CD4-positive, alpha-beta T cell treated with Interleukin-15 for 4 hours (primary cell): Measurements from ENCODE around the gene ABL1.

Experiments
- DNase-seq: peaks from one replicate; pipeline ENCODE4 v3.0.0-alpha.2; 2020; ENCODE audit warnings: low spot score

ABL1 gene

DNA sequence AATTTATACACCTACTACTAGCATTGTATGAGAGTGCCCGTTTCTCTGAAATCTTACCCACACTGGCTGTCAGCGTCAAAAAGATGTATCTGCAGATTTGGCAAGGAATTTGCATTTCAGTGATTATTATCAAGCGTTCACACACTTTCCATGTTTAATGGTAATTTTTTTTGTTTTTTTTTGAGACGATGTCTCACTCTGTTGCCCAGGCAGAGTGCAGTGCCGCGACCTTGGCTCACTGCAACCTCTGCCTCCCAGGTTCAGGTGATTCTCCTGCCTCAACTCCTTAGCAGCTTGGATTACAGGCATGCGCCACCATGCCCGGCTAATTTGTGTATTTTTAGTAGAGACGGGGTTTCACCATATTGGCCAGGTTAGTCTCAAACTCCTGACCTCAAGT, 14.3 kb downstream of the ABL1 start:
- no peak for DNase-seq

DNA sequence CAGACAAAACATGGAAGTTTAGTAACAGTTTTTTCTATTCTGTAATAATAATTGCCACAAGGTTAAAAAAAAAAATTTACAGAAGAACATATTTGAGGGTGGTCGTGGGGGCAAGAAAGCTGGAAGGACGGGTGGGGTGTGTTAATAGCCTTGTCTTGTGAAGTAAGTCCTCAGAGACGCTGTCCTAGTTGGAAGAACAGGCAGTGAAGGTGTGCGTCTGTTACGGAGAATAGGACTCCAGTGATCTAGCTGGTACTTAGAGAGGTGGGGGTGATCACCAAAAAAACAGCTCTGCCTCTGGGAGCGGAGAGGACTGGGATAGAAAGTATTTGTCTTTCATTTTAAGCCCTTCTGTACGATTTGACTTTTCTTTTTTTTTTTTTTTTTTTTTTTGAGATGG, 17.7 kb downstream of the ABL1 start:
- no peak for DNase-seq

DNA sequence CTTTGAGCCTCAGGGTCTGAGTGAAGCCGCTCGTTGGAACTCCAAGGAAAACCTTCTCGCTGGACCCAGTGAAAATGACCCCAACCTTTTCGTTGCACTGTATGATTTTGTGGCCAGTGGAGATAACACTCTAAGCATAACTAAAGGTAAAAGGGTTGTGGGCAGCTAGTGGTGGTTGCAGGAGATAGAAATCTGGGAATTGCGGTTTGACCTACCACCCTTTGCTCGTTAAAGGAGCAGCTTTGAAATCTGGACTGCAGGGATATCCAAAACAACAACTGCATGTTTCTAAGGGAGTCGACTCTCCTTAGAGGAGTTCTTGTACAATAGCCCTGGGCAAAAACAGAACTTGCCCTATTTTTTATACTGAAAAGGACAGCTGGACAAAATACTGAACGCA, 19.0 kb downstream of the ABL1 start:
- DNase-seq, result no peak

DNA sequence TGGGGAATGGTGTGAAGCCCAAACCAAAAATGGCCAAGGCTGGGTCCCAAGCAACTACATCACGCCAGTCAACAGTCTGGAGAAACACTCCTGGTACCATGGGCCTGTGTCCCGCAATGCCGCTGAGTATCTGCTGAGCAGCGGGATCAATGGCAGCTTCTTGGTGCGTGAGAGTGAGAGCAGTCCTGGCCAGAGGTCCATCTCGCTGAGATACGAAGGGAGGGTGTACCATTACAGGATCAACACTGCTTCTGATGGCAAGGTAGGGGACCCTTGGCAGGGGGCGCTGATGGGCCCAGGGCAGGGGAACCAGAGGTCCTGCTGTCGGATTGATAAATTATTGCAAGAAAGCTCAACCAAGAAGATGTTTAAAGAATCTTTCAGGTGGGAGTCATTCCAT, 19.8 kb downstream of the ABL1 start:
- DNase-seq, result no peak

DNA sequence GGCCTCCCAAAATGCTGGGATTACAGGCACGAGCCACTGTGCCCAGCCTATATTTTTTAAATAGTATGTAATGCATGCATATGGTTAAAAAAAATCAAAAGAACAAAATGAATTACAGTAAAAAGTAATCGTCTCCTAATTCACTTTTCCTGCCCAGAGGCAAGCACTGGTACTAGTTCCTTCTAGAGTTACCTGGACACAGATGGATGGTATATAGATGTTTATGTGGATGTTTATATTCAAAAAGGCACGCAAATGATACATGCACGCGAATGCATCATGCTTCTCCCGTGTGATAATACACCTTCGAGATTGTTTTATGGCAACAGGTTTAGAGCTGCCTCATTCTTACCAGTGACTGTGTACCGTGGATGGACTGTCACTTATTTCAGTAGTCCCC, 21.4 kb downstream of the ABL1 start:
- DNase-seq, result no peak

DNA sequence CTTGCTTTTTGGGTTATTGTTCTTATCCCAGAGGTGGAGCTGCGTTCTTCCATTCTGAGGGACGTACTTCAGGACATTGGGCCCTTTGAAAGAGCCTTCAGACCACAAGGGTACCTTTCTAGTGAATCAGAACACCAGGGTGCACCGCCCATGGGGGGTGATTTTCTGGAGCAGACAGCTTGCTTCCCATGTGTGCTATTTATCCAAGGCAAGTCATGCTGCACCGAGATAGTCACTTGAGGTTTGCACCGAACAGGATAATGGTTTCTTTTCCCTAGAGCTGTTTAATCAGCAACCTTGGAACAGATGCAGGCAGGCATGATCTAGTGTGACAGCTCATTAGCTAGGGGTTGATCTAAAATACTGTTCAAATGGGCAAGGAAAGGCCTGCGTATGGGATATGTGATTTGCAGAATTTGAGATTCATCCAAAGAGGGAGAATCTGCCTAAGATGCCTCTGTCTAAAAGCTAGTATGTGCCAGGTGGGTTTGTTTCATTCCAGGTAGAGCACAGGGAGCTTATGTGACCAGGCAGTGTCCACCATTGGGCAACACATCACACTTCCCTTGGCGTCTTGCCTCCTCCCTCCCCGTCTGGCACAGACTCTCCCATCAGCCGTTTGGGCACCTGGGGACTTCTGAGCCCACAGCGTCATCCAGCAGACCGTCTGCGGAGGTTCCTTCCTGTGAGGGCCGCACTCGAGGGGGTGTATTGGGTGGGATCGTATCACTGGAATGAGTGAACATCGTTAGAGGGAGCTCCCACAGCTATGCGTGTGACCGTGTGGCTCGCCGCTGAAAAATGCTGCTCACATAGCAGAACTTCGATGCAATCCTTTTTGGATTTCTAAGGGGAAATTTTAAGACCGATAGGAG, 23.0 kb downstream of the ABL1 start:
- DNase-seq, result no peak

DNA sequence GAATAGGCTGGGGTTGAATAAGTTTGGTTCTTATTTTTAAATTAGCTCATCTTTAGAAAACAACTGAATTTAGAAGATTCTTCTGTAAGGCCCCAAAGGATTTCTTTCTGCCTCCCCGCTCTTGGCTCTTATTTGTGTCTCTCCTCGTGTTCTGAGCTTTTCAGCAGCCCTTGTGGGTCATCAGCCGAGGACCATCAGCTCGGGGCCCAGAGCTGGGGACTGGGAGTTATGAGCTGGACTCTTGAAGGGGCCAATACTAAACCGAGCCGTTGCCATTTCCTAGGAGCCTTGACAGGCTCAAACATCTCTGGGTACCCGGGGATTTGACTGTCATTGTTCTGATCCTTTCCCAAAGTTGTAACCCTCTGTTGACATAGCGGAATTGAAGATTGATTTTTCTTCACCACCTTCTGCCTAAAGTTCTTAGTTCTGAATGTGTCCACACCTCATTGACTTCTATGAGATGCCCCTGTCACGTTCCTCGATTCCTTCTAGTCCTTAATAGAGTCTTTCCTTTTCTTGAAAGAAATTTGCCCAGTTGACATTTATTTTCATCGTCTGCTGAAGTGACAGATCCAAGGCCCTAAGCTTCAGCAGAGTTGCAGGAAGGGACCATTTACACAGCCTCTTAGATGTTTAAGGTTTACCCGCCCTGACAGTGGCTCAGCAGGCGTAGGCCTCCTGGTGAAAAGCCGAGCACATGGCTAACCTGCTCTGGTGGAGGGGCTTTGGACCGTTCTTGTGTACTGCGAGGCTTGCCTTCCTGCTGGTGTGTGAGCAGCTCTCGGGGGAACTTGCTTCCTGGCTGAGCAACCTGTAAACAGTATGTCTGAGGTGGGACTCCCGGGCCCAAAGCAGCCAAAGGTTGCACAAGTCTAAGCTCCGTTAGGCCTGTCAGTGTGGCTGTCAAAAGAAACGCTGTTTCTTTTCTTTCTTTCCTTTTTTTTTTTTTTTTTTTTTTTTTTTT, 24.0 kb downstream of the ABL1 start:
- DNase-seq, result no peak

DNA sequence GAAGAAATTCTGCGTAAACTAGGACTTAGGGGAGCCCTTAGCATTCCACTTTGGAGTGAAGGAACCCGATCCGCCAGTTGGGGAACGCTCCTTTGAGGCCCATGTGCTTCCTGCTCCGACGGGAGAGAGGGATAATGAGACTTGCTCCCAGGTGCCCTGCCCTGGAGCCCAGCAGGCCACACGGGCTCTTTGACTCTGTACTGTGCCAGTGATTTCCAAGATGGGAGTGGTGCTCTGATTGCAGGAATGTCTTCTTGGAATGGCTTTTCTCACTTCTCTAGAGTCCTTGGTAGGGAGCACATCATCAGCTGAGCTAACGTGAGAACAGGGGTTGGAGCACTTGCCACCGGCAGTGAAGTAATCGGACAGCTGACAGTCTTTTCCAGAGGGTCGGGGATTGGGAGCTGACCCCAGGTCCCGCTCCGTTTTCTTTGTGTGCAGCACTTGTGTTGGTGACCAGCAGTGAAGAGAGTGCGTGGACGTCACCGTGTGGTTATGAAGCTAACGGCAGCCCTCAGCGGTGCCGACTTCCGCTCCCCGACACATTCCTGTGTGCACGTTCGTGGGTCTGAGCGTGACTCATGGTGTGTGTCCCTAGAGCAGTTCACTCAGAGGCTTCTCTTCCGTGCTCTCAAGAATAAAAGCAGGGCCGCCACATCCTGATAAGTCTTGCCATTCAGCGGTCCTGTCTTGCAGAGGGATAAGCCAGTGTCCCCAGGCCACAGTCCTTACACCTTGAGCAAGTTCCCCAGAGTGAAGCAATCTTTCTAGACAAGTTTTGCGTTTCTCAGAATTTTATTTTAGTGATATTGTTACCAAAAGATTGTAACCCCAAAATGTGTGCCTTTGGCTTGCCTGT, 25.6 kb downstream of the ABL1 start:
- no peak for DNase-seq

DNA sequence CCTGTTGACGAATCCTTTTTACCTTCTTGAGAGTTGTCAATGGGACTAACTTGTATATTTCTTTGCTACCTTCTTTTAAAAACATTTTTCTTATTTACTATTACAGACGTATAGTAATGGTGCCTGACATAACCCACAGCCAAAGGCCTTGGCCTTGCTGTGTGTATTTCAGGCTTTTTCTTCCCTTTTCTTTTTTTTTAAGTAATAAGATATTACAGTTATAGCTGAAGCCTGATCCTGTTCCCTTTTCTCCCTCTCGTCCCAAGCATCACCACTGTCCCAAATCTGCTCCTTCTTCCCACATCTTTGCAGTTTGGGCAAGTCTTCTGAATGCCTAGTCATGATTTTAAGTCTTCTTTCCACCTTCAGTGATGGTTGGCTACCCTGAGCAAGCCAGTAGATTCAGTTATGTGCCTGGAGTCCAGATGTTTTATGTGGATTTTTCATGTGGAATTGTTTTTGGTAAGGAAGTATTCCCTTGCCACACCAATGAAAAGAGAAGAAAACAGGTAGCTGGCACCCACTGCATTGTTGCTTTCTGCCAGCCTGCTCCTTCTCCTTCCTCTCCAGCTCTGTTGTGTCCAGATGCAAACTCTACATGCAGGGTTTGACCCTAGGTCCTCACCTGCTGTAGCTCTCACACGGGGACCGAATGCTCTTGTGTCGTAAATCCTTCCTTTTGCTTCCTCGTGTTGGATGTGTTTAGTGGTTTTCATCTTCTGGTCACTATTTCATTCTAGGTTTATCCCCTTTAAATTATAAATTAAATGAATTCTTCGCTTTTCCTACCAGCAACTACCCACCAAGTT, 26.5 kb downstream of the ABL1 start:
- DNase-seq, result no peak

DNA sequence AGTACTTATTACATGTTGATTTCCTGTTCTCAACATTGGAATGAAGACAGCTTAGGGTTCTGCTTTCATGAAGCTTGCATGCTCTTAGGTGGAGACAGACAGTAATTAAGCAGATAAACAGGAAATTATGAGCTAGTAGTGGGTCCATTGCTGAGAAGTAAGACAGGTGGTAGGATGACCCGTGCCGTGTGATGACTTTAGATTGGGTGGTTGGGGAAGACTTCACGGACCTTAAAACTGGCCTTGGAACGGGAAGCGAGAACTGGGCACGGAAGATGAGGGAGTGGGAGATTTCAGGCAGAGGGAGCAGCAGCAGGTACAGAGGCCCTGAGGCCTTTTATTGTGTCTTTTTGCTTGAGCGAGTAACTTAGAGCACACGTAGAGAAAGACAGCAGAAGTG, 27.2 kb downstream of the ABL1 start:
- no peak for DNase-seq

DNA sequence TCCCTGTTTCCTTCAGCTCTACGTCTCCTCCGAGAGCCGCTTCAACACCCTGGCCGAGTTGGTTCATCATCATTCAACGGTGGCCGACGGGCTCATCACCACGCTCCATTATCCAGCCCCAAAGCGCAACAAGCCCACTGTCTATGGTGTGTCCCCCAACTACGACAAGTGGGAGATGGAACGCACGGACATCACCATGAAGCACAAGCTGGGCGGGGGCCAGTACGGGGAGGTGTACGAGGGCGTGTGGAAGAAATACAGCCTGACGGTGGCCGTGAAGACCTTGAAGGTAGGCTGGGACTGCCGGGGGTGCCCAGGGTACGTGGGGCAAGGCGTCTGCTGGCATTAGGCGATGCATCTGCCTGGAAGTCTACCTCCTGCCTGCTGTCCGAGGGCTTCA, 27.7 kb downstream of the ABL1 start:
- no peak for DNase-seq

DNA sequence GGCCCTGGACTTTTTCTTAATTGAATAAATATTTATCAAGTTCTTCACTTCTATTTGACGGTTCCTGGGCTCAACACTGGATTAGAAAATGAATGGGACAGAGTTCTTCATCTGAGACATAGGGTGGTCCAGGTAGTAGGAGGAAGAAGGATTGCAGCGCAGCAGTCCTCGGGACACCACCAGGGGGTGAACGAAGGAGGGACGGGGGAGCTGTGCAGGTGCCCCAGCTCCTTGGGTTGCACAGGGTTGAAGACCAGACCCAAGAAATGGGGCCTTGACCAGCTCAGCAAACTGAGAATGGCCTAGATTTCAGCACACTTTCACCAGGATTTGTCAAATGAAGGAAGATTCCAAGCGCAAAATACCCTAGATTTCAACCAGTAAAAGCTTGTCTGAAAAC, 29.5 kb downstream of the ABL1 start:
- DNase-seq, result no peak

DNA sequence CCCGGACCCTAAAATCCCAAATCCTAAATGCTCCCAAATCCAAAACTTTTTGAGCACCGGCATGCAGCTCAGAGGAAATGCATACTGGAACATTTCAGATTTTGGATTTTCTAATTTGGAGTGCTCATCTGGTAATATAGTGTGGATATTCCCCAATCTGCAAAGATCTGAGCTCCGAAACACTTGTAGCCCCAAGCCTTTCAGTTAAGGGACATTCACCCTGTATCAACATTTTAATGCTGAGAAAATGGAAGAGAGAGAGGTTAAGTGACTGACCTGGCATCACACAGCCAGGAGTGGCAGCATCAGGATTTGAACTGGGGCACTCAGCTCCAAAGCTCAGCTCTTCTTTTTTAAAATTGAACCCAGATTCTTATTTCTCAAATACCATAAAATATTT, 30.9 kb downstream of the ABL1 start:
- DNase-seq, result no peak

DNA sequence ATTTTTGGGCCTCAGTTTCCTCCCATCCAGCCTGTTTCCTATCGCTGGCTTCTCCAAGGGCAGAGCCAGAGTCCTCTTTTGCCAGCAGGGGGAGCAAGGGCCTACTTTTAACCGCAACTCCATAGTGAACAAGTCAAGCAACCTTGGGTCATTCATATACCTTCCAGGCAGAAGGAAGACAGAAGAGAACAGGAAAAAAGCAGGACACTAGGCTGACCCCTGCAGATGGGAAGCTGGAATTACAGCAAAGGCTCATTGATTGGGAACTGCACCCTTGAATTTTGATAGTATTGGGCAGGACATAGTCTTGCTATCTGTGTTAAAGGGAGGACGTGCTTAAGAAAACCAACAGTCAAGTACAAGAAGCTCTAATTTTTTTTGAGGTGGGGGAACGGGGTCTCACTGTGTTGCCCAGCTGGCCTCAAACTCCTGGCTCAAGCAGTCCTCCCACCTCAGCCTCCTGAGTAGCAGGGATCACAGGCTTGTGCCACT, 31.5 kb downstream of the ABL1 start:
- peak; percentile 45 for DNase-seq

DNA sequence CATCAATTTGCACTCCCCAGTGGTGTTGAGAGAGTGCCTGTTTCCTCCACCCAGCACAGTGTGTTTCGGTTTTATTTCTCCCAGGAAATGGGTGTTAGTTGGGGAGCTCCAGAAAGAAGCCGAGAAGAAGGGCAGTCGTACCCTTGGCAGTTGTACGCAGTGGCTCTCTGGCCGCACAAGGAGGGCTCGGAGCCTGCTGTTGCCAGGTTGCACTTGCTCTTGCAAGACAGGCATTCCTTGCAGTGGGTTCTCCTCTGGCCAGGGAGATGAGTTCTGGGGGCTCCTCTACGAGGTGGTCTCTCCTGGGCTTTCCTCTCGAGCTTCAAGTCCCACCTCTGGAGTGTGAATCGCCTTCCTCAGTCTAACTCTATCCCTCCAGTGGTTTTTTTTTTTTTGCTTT, 32.5 kb downstream of the ABL1 start:
- no peak for DNase-seq

DNA sequence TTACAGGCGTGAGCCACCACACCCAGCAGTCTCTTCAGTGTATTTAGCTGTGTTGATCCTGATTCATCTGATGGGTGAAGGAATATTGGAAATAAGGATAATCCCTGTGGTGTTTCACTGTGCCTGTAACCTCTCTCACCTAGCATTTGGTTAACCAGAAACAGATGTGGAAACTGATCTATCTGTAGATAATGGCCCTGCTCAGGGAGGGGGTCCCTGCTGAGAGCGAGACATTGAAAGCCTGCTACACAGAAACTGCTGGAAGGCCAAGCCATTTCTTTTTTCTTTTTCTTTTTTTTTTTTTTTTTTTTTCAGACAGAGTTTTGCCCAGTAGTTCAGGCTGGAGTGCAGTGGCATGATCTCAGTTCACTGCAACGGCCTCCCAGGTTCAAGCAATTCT, 33.2 kb downstream of the ABL1 start:
- DNase-seq, result no peak

DNA sequence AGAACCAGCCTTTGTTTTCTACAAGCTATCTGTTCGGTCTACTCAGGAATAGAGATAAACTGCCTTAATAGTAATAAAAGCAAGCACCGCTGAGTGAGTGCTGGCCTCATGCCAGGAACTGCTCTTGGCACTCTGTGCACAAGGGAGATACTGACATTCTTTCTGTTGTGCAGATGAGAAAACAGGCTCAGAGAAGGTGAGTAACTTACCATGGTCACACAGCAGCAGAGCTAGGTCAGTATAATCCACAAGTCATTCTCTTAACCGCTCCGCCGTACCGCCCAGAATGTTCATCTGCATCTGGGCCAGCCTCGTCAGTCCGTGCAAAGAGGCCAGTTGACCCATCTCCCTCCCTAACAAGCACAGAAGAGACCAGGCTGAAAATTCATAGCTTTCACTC, 34.2 kb downstream of the ABL1 start:
- DNase-seq, result no peak

DNA sequence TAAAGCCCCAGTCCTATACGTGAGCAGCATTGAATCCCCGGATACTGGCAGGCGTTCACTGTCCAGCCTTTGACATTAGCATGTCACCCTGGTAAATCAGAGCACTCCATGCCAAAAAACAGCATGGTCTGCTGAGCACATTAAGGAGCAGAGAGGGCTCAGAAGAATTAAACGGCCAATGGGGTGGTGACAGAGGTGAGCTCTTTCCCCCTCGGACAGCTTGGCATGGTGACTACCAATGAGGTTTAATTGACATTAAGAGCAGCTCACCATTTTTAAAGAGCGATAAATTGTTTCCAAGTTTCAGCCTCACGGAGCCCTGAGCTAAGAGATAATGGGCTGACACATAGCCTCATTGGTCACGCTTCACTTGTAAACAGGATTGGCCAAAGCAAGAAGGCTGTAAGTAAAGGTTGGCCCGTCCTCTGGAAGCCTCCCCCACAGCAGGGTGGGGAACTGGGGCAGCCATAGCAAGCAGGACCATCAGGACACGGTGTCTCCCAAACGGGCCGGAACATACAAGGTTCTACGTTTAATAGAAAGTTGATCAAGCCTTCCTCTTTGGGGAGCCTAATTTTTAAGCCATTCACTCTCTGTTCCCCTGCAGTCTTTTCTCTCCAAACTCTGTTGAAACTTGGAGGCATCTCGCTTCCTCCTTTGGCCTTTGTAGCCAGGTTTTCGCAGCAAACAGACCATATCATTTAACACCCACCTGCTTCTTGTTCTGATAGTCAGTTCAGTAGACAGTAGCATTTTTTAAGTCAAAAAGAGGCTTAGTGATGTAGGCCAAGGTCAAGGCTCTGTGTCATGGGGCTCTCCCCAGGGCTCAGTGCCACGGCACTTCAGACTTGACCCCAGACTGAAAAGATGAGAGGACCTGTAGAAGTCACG, 35.7 kb downstream of the ABL1 start:
- no peak for DNase-seq

DNA sequence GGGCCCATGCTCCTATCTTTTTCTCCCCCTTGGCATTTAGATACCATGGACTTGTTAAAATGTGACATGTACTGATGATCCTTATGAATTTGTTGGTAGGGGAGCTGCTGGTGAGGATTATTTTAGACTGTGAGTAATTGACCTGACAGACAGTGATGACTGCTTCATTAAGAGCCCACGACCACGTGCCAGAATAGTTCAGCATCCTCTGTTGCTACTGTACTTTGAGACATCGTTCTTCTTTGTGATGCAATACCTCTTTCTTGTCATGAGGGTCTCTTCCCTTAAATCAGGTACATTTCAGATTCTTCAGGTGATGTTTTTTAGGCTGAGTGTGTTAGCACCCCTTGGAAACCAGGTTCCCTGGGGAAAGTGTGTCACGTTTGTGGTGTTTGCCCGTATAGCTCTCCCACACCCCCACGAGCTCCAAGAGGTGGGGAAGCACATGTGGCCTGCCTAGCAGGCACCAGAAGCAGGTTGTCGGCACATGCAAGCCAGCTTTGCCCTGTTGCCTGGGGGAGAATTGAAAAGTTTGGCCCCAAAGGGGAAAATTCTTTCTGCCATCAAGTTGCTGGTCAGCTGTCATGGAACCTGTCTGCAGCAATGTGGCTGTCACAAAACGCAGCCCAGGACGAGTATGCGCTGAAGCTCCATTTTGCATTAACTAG, 36.5 kb downstream of the ABL1 start:
- no peak for DNase-seq

DNA sequence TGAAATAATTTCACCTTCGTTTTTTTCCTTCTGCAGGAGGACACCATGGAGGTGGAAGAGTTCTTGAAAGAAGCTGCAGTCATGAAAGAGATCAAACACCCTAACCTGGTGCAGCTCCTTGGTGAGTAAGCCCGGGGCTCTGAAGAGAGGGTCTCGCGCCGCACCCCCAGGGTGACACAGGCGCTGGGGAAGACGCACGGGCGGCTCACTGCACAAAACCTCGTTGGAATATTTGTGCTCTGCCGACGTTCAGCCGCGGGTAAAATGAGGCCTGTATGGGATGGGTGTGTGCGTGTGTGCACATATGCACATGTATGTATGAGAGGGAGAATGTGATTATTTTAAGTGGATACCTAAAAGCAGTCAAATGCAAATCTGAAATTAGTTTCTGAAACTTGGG, 37.0 kb downstream of the ABL1 start:
- no peak for DNase-seq
